SK-N-MC (cell line): Measurements from ENCODE around the gene ZC3H11A.

Source experiments
- EZH2 ChIP-seq: fragments of 200-600 bp; sonication (generic); IDR thresholded peaks from one replicate; pipeline ENCODE4 v1.6.1; 2017; ENCODE audit warnings: antibody characterized with exemption
- FOXP2 ChIP-seq: optimal IDR thresholded peaks from 2 replicates; pipeline ENCODE3; 2011; ENCODE audit warnings: mild to moderate bottlenecking, moderate library complexity; ENCODE audit not compliant: insufficient read depth; ENCODE audit errors: extremely low read length, control extremely low read depth
- POLR2AphosphoS5 ChIP-seq: IDR thresholded peaks from 2 replicates; pipeline ENCODE4 v1.6.1; 2012; ENCODE audit warnings: mild to moderate bottlenecking, low read depth, low read length, borderline replicate concordance

DNA sequence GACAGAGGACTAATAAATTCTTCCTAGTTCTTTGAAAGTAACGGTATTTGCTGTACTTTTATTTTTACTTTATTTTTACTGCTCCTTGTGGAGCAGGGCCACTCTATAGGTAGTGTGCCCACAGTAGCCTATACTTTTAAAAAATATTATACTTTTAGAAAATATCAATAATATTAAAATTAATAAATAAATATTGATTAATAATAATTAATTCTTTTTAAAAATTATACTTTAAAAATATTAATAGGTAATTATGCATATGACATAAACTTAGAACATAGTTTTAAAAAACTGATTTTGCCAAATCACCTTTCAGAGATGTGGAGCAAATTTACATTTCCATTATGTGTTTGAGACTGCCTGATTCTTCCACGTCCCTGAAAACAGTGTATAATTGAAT lies 30.8 kb downstream of the ZC3H11A start:
- TF ChIP-seq EZH2, result no peak
- no peak for TF ChIP-seq POLR2AphosphoS5
- no peak for TF ChIP-seq FOXP2
